GM12873 (cell line): ENCODE measurements around the gene DLST.
A peak's percentile ranks its signal among the peaks of the same experiment; 100 is the strongest.

ENCODE experiments used
- CTCF ChIP-seq: IDR thresholded peaks from 2 replicates; pipeline ENCODE4 v1.5.1; 2012; ENCODE audit warnings: low read depth, mild to moderate bottlenecking, moderate library complexity, low read length, control low read depth; ENCODE audit not compliant: insufficient read depth; ENCODE audit errors: missing control alignments

DLST gene

DNA sequence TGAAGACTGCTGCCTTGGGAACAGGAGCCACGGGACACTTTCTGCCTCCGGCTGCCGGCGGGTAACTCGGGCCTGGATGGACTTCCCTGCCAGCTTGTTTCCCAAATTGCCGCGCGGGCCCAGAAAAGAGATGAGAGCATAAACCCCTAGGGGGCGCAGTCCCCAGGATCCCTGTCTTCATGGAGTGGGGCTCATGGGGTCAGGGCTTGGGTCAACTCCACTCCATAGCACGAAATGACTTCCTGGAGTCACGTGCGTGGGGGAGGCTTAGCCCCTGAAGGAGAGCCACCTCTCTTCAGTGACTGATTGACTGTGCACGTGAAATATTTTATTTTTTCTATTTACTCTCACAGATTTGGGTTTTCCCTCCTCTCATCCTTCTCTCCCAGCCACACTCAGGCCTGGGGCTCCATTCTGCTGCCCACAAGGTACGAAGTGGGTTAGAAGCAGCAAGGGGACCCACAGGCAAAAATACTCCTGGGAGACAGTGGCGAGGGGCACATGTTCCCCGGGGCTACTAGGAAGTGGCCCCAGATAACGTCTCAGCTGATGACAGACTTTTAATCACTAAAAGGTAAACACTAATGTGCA is 63.6 kb downstream of the DLST start:
- peak; percentile 67 for TF ChIP-seq CTCF

- TF ChIP-seq CTCF: peak; percentile 97
These were observed 64.3 kb downstream of the DLST start for GRCh38 chr14:74945852-74946658.

DNA sequence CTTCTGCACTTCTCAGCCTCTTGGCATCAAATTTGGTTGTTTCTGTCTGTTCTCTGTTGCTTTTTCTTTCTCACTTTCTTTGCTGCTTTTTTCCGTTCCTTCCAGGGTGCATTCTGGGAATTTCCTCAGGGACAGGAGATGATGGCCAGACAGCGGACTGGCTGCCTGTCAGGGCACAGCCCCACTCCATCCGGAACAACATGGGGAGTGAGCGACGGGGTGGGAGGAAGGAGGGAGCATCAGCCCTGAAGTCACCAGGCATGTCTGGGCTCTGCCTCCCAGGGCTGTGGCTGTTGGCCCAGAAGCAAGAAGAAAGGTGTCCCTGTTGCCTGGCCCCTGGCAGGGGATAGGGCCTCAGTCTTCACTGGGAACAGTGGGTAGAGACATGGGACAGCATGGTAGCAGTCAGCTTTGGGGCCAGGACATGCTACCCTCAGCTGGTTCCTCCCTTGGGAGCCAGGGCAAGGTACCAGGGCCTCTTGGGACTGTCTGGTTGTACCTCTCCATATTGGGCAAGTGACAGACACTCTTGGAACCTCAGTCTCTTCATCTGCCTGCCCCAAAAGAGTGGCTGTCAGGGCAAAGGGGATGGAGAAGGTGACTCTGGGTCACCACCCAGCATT is 65.1 kb downstream of the DLST start:
- no peak for TF ChIP-seq CTCF

DNA sequence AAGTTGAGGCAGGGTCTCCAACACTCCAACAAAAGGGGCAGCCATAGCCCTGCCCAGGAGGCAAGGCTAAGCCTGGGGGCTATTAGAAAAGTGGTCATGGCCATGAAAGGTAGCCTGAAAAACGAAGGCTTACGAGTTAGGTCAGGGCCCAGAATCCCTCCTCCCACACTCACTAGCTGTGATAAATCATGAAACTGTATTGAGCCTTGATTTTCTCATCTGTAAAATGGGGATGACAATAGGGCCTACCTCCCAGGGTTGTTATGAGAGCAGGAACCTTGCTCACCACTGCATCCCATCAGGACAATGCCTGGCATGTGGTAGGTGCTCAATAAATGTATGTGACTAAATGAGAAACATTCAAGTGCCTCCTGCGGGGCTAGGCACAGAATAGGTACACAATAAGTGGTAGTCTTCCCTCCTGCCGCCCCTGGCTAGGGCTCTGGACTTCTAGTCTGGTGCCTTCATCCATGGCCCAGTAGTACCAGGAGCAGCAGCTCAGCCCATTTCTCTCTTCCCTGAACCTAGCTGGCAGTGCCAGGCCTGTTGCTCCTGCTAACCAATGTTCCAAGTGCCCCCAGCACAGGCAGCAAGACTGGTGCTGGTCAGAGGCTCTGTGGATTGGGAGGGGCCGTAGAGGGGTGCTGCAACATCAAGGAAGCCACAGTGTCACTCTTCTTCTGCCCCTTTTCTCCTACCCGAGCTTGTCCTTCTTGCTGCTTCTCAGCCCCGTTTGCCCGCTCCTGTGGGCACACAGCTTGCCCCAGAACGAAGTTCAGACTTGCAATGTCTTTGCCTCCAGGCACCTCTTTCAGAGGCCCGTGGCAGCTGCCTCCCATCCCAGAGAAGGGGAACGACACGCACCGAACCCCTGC is 65.9 kb downstream of the DLST start:
- no peak for TF ChIP-seq CTCF

DNA sequence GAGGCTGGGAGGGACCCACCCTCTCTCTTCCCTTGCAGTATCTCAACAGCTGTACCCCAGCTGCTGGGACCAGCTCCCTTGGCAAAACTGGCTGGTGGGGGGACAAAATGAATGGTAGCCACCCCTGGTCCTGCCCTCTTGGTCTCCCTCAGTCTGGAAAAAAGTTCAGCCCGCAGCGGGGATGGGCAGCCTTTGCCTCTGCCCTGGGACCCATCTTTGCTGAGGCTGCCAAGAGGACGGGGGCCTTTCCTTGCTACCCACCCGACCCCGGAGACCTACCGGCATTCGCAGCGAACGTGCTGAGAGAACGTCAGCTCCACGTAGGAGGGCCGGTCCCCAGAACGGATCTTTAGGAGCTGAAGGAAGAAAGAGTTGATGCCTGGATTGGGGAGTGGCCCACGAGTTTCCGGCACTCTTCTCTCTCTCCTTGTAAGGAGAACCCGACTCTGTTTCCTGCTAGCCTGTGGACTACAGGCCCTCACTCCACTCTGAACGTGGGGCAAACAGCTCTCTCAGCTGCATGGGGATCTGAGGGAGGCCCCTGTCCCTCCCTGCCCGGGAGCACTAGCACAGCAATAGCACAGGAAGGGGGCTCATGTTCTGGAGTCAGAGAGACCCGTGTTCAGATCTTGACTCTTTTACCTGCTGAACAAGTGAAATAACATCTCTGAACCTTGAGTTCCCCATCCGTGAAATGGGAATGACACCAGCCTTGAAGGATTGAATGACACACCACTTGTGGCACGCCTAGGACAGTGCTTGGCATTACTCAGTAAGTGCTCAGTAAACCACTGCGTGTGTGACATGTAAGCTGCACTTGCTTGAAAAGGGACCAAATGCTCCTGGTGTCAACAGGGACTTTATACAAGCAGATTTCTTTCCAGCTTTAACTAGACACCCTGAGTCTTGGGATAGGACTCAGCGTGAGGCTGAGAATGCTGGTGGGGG is 66.8 kb downstream of the DLST start:
- no peak for TF ChIP-seq CTCF

- no peak for TF ChIP-seq CTCF
These were observed 67.5 kb downstream of the DLST start for GRCh38 chr14:74949191-74949601.
